Activated CD4-positive, alpha-beta memory T cell treated with anti-CD3 and anti-CD28 coated beads for 36 hours (primary cell): ENCODE results near the gene MPDU1. TPM values are rescaled to one million over a fixed set of nuclear protein-coding genes. Genes with fewer than 3 reads are reported as not detected.

ENCODE experiments used
- CTCF ChIA-PET: fragments of 350-600 bp; sonication (Branson Sonifier 250); formaldehyde crosslinking; loops from one replicate; lab custom pipeline; 2021; ENCODE audit warnings: antibody characterized with exemption, inconsistent platforms; lab: Charles Lee
- POLR2A ChIA-PET: fragments of 350-600 bp; sonication (Branson Sonifier 250); formaldehyde crosslinking; loops from one replicate; lab custom pipeline; 2021; ENCODE audit warnings: antibody characterized with exemption; lab: Charles Lee
- DNase-seq: peaks from one replicate; pipeline ENCODE4 v3.0.0-alpha.2; 2020
- H3K27ac Mint-ChIP-seq: one replicate; pipeline ENCODE4 v1.8.0; 2021; ENCODE audit warnings: mixed read lengths
- H3K27me3 Mint-ChIP-seq: one replicate; pipeline ENCODE4 v1.8.0; 2021; ENCODE audit warnings: mixed read lengths
- H3K36me3 Mint-ChIP-seq: one replicate; pipeline ENCODE4 v1.8.0; 2021; ENCODE audit warnings: mixed read lengths
- H3K4me1 Mint-ChIP-seq: one replicate; pipeline ENCODE4 v1.8.0; 2021; ENCODE audit warnings: low read depth, mixed read lengths
- H3K4me3 Mint-ChIP-seq: one replicate; pipeline ENCODE4 v1.8.0; 2021; ENCODE audit warnings: mild to moderate bottlenecking, mixed read lengths
- H3K9me3 Mint-ChIP-seq: one replicate; pipeline ENCODE4 v1.8.0; 2021; ENCODE audit warnings: mixed read lengths
- intact Hi-C: fragments of 100-400 bp; cut with micrococcal nuclease; formaldehyde crosslinking; loops from one replicate; pipeline ENCODE4 v1.15.1; 2023
- total RNA-seq, 2 experiments: library from RNA; stranded (reverse); gene quantifications; one replicate each; pipeline ENCODE4 v1.2.3, GENCODE V29; 2021

The MPDU1 gene
- total RNA-seq = 10 to 100 TPM; 52.6 to 52.9 TPM

DNA sequence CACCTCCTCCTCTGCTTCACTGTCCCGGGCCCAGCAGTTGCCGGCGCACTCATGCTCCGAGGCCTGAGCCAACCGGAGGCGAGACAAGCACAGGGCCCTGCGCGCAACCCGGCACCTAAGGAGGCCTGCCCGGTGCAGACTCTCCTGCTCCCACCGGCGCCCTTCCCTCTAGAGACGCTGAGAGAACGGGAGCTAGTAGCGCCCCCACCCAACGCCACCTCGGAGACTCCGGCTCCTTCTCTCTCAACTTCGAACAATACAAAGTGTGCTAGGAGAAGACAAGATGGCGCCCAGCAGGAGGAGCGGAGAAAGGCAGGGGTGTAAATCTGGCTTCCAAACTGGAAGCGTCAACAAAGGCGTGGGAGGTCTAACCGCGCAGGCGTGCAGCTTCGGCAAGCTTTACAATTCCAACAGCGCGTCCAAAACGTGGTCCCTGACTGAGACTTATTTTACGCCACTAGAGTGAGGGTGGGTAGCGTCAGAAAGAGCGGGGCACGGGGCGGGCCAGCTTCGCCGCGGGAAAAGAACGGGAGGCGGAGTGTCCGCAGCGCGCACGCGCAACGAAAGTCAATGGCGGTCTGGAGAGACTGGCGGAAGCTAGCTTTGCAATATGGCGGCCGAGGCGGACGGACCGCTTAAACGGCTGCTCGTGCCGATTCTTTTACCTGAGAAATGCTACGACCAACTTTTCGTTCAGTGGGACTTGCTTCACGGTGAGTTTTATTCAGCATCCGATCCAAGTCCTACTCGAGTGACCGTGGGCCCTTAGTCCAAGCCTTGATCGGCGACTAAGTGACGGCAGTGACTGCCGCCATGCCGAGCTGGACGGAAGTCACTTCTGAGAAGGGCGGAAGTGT is at the start of gene MPDU1:
Gene MPDU1, plus strand, starts transcription at position 600 of the 857 bp plus-strand sequence. Its CDS starts 11 bp downstream, at position 611.
- Mint-ChIP-seq H3K9me3 (no peaks in the 10 kb centered on the region), H3K27me3 (no peaks in the 10 kb centered on the region), H3K4me3 (peak within 1 kb of the TSS; percentile 95), H3K36me3 (peaks cover 28% of the 10 kb centered on the region), H3K4me1 (peaks cover 57% of the 10 kb centered on the region), H3K27ac (peak within 1 kb of the TSS; percentile 100)
- DNase-seq = peak; percentile 98
- intact Hi-C loops = loop anchor here (1.0 to 5.0 kb wide), 5 partner anchors 10 to 254 kb away; partner anchors contain the start of genes FXR2 and SENP3
- CTCF ChIA-PET = interaction anchor here (0.6 to 7.7 kb wide), 12 partner anchors 12 to 238 kb away, joined by 3 to 57 read pairs (median 4); partner anchors contain the start of genes ATP1B2, FXR2, KCTD11 and SAT2
- POLR2A ChIA-PET = interaction anchor here (0.5 to 3.8 kb wide), 21 partner anchors 9 to 537 kb away, joined by 3 to 61 read pairs (median 4); partner anchors contain the start of genes ACAP1, CNTROB, FXR2 and NEURL4

DNA sequence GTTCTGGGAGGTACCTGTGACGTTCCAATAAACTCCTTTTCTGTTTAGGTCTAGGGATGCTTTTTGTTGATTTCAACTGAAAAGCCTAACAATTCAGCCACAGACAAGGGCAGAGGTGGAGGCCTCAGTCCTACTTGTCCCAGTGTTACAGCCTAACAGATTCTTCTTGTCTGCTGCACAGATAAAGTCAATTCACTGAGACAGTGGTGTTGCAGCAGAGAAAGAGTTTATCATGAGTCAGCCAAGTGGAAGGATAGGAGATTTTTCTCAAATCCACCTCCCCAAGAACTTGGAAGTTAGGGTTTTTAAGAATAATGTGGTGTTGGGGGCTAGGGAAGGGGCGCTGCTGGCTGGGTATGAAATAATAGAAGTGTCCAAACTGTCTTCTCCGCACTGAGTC is 45.6 kb upstream of the MPDU1 start:
- Mint-ChIP-seq H3K36me3 (no peaks in the 10 kb centered on the region), H3K4me3 (no peak overlapping the region), H3K27ac (no peak overlapping the region), H3K4me1 (no peaks in the 10 kb centered on the region), H3K27me3 (no peaks in the 10 kb centered on the region), H3K9me3 (peaks cover 4% of the 10 kb centered on the region)
- CTCF ChIA-PET = interaction anchor here (1.2 kb wide), 1 partner anchor 15 kb away, joined by 3 read pairs; no protein-coding TSS in a partner anchor
- no peak for DNase-seq
- intact Hi-C loops = no loop called here
- POLR2A ChIA-PET = no interaction called here

DNA sequence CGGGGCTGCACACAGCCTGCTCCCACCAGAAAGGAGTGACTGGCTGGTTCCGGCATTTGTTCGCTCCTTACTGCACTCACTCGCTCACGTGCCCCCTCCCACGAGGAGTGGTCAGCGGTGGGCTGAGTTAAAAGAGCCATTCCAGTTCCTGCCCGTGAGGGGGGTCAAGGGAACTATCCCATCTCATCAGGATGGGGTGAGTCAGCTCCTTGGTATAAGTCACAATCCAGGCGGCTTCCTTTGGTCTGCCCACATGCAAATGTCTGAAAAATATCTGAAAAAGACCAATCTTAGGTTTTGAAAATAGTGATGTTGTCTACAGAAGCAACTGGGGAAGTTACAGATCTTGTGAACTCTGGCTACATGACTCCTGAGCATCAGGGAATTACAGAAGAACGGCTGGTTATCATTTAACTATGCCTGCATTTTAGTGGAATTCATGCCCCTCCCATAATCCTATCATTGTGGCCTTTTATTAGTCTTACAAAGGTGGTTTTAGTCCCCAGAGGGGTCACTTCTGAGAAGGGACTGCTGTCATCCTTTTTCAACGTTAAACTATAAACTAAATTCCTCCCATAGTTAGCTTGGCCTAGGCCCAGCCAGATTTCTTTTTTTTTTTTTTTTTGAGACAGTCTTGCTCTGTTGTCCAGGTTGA is 44.6 kb upstream of the MPDU1 start:
- POLR2A ChIA-PET = no interaction called here

DNA sequence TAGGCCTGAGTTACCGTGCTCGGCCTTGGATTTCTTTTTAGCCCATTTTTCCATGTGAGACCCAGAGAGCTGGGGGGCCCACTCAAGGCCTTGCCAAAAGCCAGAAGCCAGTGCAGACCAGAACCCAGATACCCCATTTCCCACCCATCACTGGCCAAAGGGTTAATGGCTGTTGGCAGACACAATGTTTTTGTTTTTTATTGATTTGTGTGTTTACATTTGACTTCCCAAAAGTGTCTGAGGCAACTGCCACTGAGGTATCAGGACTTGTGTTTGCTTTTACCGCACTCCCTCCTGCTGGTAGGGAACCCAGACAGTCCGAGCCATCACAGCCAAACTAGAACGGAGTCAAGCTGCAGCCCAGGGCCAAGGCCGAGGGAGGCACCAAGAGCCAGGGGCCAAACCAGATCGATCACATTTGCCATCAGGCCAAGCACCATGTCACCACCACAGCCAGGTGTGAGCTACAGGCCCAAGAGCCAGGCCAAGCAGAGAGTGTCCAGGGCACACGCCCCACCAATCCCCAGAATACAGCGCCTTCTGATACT is 42.5 kb upstream of the MPDU1 start:
- Mint-ChIP-seq H3K27ac (no peak overlapping the region), H3K9me3 (peaks cover 4% of the 10 kb centered on the region), H3K4me3 (no peak overlapping the region), H3K36me3 (no peaks in the 10 kb centered on the region), H3K27me3 (no peaks in the 10 kb centered on the region), H3K4me1 (no peaks in the 10 kb centered on the region)
- DNase-seq = no peak
- POLR2A ChIA-PET = no interaction called here
- CTCF ChIA-PET = interaction anchor here (1.0 kb wide), 1 partner anchor 104 kb away, joined by 3 read pairs; no protein-coding TSS in a partner anchor
- intact Hi-C loops = no loop called here

More for the DNA sequence above, 44.6 kb upstream of the MPDU1 start:
- CTCF ChIA-PET = interaction anchor here (1.2 kb wide), 1 partner anchor 16 kb away, joined by 3 read pairs; no protein-coding TSS in a partner anchor
- Mint-ChIP-seq H3K4me3 (no peak overlapping the region), H3K27ac (no peak overlapping the region), H3K9me3 (peaks cover 4% of the 10 kb centered on the region), H3K36me3 (no peaks in the 10 kb centered on the region), H3K4me1 (no peaks in the 10 kb centered on the region), H3K27me3 (no peaks in the 10 kb centered on the region)
- no peak for DNase-seq
- intact Hi-C loops = no loop called here

DNA sequence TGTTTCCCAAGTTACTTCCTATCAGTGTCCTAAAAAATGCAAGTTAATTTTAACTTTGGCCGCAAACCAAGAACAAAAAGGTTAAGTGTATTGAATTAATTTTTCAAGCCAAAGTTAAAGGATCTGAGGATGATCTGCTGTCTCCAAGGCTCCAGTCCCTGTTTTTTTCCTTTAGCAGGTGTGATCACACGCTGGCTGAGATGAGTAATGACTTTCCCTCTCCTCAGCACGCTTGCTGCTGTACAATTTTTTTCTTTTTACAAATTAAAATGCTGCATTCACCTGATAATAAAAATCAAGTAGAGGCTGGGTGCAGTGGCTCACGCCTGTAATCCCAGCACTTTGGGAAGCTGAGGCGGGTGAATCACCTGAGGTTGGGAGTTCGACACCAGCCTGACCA is 38.7 kb upstream of the MPDU1 start:
- POLR2A ChIA-PET = no interaction called here
- H3K36me3 Mint-ChIP-seq = no peaks in the 10 kb centered on the region
- H3K27ac Mint-ChIP-seq = no peak overlapping the region
- H3K9me3 Mint-ChIP-seq = no peaks in the 10 kb centered on the region
- intact Hi-C loops = no loop called here
- DNase-seq = no peak
- CTCF ChIA-PET = interaction anchor here (1.8 kb wide), 1 partner anchor 22 kb away, joined by 4 read pairs; no protein-coding TSS in a partner anchor
- H3K4me1 Mint-ChIP-seq = peaks cover 15% of the 10 kb centered on the region
- H3K4me3 Mint-ChIP-seq = no peak overlapping the region
- H3K27me3 Mint-ChIP-seq = no peaks in the 10 kb centered on the region

DNA sequence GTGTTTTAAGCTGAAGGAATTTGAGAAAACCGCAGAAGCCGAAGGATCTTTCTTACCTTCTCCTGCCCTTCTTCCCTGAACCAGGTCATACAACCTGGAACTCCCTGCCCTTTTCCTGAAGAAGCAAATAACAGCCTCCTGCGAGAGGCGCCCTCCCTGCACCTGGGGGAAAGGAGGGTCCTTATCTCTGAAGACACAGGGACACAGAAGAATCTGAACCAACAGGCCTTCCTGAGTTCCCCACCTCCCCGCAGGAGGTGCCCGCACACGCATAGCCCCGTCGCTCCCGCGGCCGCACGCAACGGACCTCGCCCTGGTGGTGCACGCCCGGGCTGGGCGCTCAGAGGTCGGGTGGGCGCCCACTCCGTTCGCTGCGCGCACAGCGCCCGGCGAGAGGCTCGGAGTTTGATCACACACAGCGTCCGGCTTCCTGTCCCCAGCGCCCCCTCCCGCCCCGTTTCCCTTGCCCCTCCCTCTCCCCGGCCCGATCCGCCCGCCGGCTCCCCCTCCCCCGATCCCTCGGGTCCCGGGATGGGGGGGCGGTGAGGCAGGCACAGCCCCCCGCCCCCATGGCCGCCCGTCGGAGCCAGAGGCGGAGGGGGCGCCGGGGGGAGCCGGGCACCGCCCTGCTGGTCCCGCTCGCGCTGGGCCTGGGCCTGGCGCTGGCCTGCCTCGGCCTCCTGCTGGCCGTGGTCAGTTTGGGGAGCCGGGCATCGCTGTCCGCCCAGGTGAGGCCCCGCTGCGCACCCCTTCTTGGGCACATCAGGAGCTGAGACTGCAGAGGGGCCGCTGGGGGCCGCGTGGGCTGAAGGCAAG is 34.9 kb upstream of the MPDU1 start, which contains the start of gene TNFSF12:
Gene TNFSF12, plus strand, starts transcription at position 474 of the 816 bp plus-strand sequence. Its CDS starts 96 bp downstream, at position 570.
- Mint-ChIP-seq H3K4me3 (peak within 1 kb of the TSS; percentile 80), H3K27ac (peak within 1 kb of the TSS; percentile 67), H3K4me1 (peaks cover 50% of the 10 kb centered on the region), H3K9me3 (no peaks in the 10 kb centered on the region), H3K27me3 (no peaks in the 10 kb centered on the region), H3K36me3 (peaks cover 1% of the 10 kb centered on the region)
- ChIA-PET POLR2A (interaction anchor here (0.5 to 1.5 kb wide), 4 partner anchors 12 to 427 kb away, joined by 3 to 4 read pairs (median 3); no protein-coding TSS in a partner anchor), CTCF (interaction anchor here (0.6 to 5.1 kb wide), 7 partner anchors 12 to 193 kb away, joined by 3 to 37 read pairs (median 3); no protein-coding TSS in a partner anchor)
- intact Hi-C loops = no loop called here
- DNase-seq = peak; percentile 76

DNA sequence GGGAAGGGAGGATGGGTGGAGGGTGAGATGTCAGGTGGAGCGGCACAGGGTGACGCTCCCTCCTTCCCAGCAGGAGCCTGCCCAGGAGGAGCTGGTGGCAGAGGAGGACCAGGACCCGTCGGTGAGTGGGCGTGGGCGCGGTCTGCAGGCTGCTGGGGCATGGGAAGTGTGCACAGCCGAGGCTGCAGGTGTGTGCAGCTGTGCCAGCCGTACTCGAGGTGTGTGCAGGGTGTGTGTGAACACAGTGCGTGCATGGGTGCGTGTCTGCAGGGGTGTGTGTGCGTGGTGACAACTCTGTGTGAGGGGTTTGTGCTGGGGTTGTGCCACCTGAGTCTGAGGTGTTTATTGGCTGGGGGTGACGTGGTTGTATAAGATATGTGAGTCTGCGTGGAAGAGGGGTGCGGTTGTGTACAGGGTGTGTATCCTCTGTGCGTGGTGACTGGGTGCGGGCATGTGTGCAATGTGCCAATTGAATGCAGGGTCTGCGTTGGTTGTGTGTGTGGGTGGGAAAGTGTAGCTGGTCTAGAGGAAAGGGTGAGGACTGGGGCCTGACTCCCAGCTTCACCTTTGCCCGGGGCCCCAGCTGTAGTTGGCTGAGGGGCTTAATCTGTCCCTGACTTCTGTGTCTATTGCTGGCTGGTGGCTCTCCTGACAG is 34.1 kb upstream of the MPDU1 start:
- ChIA-PET CTCF (interaction anchor here (0.5 to 5.1 kb wide), 5 partner anchors 11 to 194 kb away, joined by 3 to 37 read pairs (median 3); no protein-coding TSS in a partner anchor), POLR2A (interaction anchor here (0.5 to 1.5 kb wide), 4 partner anchors 11 to 426 kb away, joined by 3 to 4 read pairs (median 3); no protein-coding TSS in a partner anchor)
- Mint-ChIP-seq H3K9me3 (no peaks in the 10 kb centered on the region), H3K36me3 (peaks cover 1% of the 10 kb centered on the region), H3K4me1 (peaks cover 53% of the 10 kb centered on the region), H3K27ac (peak overlapping the region; percentile 54), H3K4me3 (peak overlapping the region; percentile 71), H3K27me3 (no peaks in the 10 kb centered on the region)
- DNase-seq = peak; percentile 63
- intact Hi-C loops = no loop called here

DNA sequence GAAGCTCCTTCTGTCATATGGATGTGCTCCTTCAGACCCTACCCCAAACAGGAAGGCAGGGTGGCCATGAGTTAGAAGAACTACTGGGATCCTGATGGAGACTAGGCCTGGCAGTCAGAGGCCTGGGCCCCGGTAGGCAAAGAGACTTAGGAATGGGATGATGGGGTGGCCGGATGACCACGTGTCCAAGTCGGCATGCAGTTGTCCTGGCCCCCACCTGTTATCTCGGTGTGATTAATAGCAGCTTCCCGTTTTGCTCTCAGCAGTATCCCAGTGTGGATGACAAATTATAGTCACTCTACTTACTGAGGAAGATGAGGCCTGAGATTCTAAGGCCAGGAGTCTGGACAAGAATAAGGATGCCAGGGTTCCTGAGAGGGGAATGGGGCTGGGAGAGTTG is 33.3 kb upstream of the MPDU1 start:
- ChIA-PET POLR2A (interaction anchor here (1.5 kb wide), 2 partner anchors 10 to 65 kb away, joined by 3 to 4 read pairs; no protein-coding TSS in a partner anchor), CTCF (interaction anchor here (5.1 kb wide), 1 partner anchor 10 kb away, joined by 37 read pairs; no protein-coding TSS in a partner anchor)
- no peak for DNase-seq
- intact Hi-C loops = no loop called here
- Mint-ChIP-seq H3K27me3 (no peaks in the 10 kb centered on the region), H3K36me3 (peaks cover 1% of the 10 kb centered on the region), H3K27ac (no peak overlapping the region), H3K9me3 (no peaks in the 10 kb centered on the region), H3K4me3 (no peak overlapping the region), H3K4me1 (peaks cover 56% of the 10 kb centered on the region)

DNA sequence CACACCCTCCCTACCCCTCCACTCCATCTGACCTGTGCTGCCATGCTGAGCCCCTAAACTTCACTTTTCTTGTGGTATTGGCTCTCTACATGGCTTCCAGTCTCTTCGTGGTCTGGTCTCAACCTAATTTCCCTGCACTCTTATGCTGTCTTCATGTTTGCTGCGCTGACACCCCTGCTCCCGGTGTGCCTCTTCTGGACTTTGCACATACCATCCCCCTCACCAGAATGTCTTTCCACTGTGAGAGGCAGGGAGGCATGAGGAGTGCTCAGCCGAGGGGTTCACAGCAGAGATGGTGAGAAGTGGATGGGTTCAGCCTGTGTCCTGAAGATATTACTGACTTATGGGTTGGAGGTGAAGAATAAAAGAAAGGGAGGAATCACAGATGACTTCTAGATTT is 32.3 kb upstream of the MPDU1 start:
- ChIA-PET POLR2A (interaction anchor here (1.6 kb wide), 1 partner anchor 10 kb away, joined by 7 read pairs; the partner anchor contains the start of gene SENP3), CTCF (interaction anchor here (0.6 to 2.3 kb wide), 5 partner anchors 9 to 405 kb away, joined by 3 to 17 read pairs (median 4); partner anchors contain the start of gene SENP3)
- Mint-ChIP-seq H3K4me1 (peaks cover 58% of the 10 kb centered on the region), H3K36me3 (peaks cover 1% of the 10 kb centered on the region), H3K27me3 (no peaks in the 10 kb centered on the region), H3K9me3 (no peaks in the 10 kb centered on the region), H3K4me3 (no peak overlapping the region), H3K27ac (peak overlapping the region; percentile 16)
- intact Hi-C loops = no loop called here
- DNase-seq = no peak

DNA sequence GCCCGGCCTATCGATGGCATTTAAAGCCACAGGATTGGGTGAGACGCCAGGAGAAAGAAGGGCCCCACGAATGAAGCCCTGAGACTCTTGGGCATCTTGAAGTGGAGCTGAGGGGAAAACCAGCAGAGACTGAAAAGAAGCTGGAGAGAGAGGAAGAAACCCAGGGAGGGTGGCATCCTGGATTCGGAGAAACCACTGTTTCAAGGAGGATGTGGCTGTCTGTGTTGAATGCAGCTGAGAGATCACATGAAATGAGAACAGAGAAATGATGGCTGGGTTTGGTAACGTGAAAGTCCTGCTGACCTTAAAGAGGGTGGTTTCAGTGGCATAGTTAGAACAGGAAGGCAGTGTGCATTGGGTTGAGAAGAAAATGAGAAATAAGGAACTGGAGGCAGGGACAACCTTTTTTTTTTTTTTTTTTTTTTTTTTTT is 31.0 kb upstream of the MPDU1 start:
- Mint-ChIP-seq H3K9me3 (no peaks in the 10 kb centered on the region), H3K36me3 (peaks cover 1% of the 10 kb centered on the region), H3K27me3 (no peaks in the 10 kb centered on the region), H3K27ac (peak overlapping the region; percentile 88), H3K4me3 (peak overlapping the region; percentile 40), H3K4me1 (peaks cover 55% of the 10 kb centered on the region)
- POLR2A ChIA-PET = interaction anchor here (0.6 to 1.6 kb wide), 8 partner anchors 8 to 248 kb away, joined by 3 to 7 read pairs (median 3); partner anchors contain the start of genes MPDU1 and SENP3
- CTCF ChIA-PET = interaction anchor here (0.5 to 2.3 kb wide), 7 partner anchors 8 to 197 kb away, joined by 3 to 17 read pairs (median 4); partner anchors contain the start of gene SENP3
- intact Hi-C loops = loop anchor here (1.0 kb wide), 1 partner anchor 9 kb away; the partner anchor contains the start of gene SENP3
- peak; percentile 62 for DNase-seq
